Spleen (tissue), 11 donors: ENCODE measurements around the gene GATA2. TPM values are rescaled to one million over a fixed set of nuclear protein-coding genes. Genes with fewer than 3 reads are reported as not detected.
A peak's percentile ranks its signal among the peaks of the same experiment; 100 is the strongest.

Experiments
- DNase-seq: peaks from one replicate; pipeline ENCODE4 v3.0.0-alpha.2; 2020
- H3K27ac ChIP-seq, 8 donors: fragments of 200-600 bp; sonication (generic) in 7 of 8; 1 replicate in 4 of 8; 2 replicates in 4 of 8; pipeline versions ENCODE4 v1.5.0 to v1.8.0; 2016 to 2021; ENCODE audit warnings: inconsistent platforms in 4 of 8, mild to moderate bottlenecking in 4 of 8, moderate library complexity in 1 of 8
- H3K27me3 ChIP-seq, 7 donors: fragments of 200-600 bp; sonication (generic) in 6 of 7; replicated peaks in 1 of 7; 1 replicate in 4 of 7; 2 replicates in 3 of 7; pipeline versions ENCODE4 v1.5.0 to v1.8.0; 2016 to 2021; ENCODE audit warnings: inconsistent platforms in 3 of 7, mild to moderate bottlenecking in 1 of 7
- H3K36me3 ChIP-seq, 6 donors: fragments of 200-600 bp; sonication (generic) in 5 of 6; 1 replicate in 4 of 6; 2 replicates in 2 of 6; pipeline versions ENCODE4 v1.5.0 to v1.8.0; 2016 to 2021; ENCODE audit warnings: inconsistent platforms in 2 of 6
- H3K4me1 ChIP-seq, 6 donors: fragments of 200-600 bp; sonication (generic) in 5 of 6; 1 replicate in 3 of 6; 2 replicates in 3 of 6; pipeline versions ENCODE4 v1.5.0 to v1.8.0; 2016 to 2021; ENCODE audit warnings: inconsistent platforms in 3 of 6
- H3K4me3 ChIP-seq, 8 donors: fragments of 200-600 bp; sonication (generic) in 7 of 8; 1 replicate in 4 of 8; 2 replicates in 4 of 8; pipeline versions ENCODE4 v1.5.0 to v1.8.0; 2016 to 2021; ENCODE audit warnings: inconsistent platforms in 4 of 8, mild to moderate bottlenecking in 4 of 8, moderate library complexity in 2 of 8
- H3K9me3 ChIP-seq, 8 donors: fragments of 200-600 bp; sonication (generic) in 7 of 8; 1 replicate in 4 of 8; 2 replicates in 4 of 8; pipeline versions ENCODE4 v1.5.0 to v1.8.0; 2016 to 2021; ENCODE audit warnings: inconsistent platforms in 4 of 8
- CTCF ChIP-seq, 11 experiments: fragments of 200-600 bp in 7 of 11; fragments of 450-650 bp in 4 of 11; sonication (generic) in 4 of 11; IDR thresholded peaks in 8 of 11; conservative IDR thresholded peaks in 3 of 11; 1 replicate in 7 of 11; 2 replicates in 4 of 11; pipeline versions ENCODE4 v1.4.0 to v1.8.0; 2016 to 2021; ENCODE audit warnings: antibody characterized with exemption in 11 of 11, inconsistent platforms in 4 of 11, mild to moderate bottlenecking in 1 of 11
- POLR2A ChIP-seq, 3 donors: fragments of 450-650 bp; IDR thresholded peaks; one replicate each; pipeline ENCODE4 v1.5.1; 2017; ENCODE audit warnings: antibody characterized with exemption in 3 of 3, mild to moderate bottlenecking in 1 of 3
- POLR2AphosphoS5 ChIP-seq, 3 donors: sonication (generic); formaldehyde crosslinking; IDR thresholded peaks; one replicate each; pipeline ENCODE4 v1.5.1; 2017; ENCODE audit warnings: antibody characterized with exemption in 3 of 3
- WGBS, 5 donors: extraction: QIAGEN DNeasy Blood & Tissue Kit in 3 of 5; methylation state at CpG; one replicate each; pipeline versions ENCODE4 v1.1.5 to v1.1.7; 2013 to 2018; 5-methylcytosine and 5-hydroxymethylcytosine counted together
- intact Hi-C: fragments of 100-400 bp; cut with DNase I; formaldehyde crosslinking; loops from one replicate; pipeline ENCODE4 v1.15.0; 2023; ENCODE audit warnings: low total_unique reads
- polyA plus RNA-seq, 3 donors: library from polyadenylated mRNA; stranded (reverse); fragments of 200-250 nt; gene quantifications; one replicate each; pipeline ENCODE4 v1.2.1, GENCODE V29; 2013
- total RNA-seq, 7 donors: library from RNA; depleted of rRNA in 3 of 7; stranded (reverse); fragments of >200 nt in 3 of 7; fragmentation: NEBNext Ultra II Directional in 4 of 7; extraction: Animal tissue kit (Norgen Biotek cat#: 25700) in 4 of 7; gene quantifications; one replicate each; pipeline versions ENCODE4 v1.1.0 to v1.2.1, GENCODE V29; 2016 to 2021
- donor health status: healthy with polysubstance abuse.
- donor health status: DM: no; HTN: no; CAD: no; lungs with moderate emphysema.
- donor health status: DM: no; HTN: no; CAD: no.
- donor health status: Bipolar disorder and iron deficiency.
- donor health status: healthy.
- donor health status: DM: no; HTN: no; CAD: no.
- donor health status: DM: yes; HTN: yes; CAD: no.

The GATA2 gene
- total and polyA plus RNA-seq, 10 donors, result 2.2 to 28.6 (median 17.0) TPM

DNA sequence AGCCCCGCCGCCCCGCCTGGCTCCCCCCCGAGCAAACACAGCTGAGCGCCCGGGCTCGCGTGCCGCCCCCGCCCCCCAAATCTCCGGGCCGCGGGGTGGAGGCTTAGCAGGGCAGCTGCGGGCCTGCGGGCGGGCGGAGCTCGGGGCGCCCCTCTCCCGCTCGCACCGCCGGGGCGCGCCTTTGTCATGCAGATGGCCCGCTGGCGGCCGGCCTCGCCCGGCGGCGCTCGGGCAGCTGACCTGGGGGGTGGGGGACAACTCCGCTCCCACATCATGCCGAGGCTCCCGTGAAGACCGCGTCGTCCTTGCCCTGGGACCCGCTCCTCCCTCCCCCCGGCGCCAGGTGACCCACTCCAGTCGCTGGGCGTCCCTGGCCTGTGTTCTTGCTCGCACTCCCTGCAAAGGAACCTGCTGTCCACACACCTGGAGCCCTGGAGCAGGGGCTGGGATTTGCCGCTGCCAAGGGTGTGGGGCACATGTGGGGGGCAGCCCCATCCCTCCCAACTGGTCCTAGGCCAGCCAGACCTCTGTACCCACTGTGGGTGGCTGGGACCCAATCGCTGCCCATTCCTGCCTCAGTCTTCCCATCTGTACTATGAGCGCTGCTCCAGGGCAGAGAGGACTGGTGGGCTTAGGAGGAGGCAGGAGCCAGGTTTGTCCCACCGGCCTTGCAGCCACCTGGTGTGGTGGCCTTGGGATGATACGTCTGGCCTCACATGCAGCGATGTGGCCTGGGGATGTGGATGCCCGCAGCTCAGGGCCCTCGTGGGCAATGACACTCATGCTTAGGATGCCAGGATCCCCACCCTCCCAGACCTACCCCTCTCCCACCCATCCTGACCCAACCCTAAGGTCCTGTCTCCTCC lies 59.8 kb downstream of the GATA2 start:
- no peaks in the 10 kb centered on the region for H3K36me3 ChIP-seq
- WGBS, 5 donors, result 17 to 74% (median 17%) methylated on average over 7 to 53 of the region's 53 CpGs
- H3K27ac ChIP-seq, result no peak overlapping the region
- TF ChIP-seq POLR2AphosphoS5 (IDR thresholded peaks at IDR 0.05) (no peak), POLR2A (IDR thresholded peaks at IDR 0.05) (no peak), CTCF (IDR thresholded peaks at IDR 0.05 in 8 of 11, conservative IDR thresholded peaks at IDR 0.05 in 3 of 11) (no peak)
- H3K9me3 ChIP-seq, result no peaks in the 10 kb centered on the region
- H3K4me1 ChIP-seq, result peaks cover 0 to 15% (median 11%) of the 10 kb centered on the region in 6 donors
- intact Hi-C loops, result no loop called here
- peak overlapping the region in 7 of 8 donors; percentile 6 to 55 (median 17) for H3K4me3 ChIP-seq
- peaks cover 3 to 82% (median 19%) of the 10 kb centered on the region in 7 donors for H3K27me3 ChIP-seq
- DNase-seq, result no peak

DNA sequence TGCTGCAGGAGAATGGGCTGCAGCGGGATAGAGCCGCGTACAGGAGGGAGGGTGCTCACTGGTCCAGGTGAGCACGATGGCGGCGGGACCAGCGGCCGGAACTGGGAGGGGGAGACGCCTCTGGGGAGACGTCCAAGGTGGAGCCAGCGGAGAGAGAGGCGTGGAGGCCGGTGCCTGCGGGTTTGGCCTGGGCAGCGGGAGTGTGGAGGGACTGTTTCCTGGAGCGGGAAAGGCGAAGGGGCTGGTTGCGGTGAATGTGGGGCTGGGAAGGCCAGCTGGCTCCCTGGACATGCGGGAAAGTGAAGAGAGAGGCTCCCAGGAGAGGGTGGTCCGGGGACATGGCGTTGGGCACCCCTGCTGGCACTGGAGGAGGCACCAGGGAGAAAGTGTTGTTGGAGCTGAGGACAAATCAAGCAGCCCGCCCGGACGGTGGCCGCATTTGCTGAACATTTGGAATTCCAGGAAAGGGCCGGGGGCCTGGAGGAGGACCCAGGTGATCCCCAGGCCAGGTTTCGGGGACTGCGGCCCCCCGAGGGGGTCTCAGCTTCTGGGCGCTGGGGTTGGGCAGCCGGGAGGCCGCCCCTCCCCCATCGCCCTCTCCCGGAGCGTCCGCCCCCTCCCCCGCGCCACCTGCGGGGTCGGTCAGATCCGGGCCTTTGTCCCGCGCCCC lies 60.6 kb downstream of the GATA2 start:
- Histone ChIP-seq H3K4me1 (peaks cover 0 to 15% (median 11%) of the 10 kb centered on the region in 6 donors), H3K9me3 (no peaks in the 10 kb centered on the region), H3K4me3 (peak overlapping the region in 7 of 8 donors; percentile 6 to 55 (median 17)), H3K27ac (no peak overlapping the region), H3K27me3 (peaks cover 3 to 87% (median 19%) of the 10 kb centered on the region in 7 donors), H3K36me3 (no peaks in the 10 kb centered on the region)
- WGBS, 5 donors, result 11 to 31% (median 15%) methylated on average over 23 to 43 of the region's 43 CpGs
- DNase-seq, result no peak
- no peak for TF ChIP-seq POLR2A (IDR thresholded peaks at IDR 0.05)
- intact Hi-C loops, result no loop called here

DNA sequence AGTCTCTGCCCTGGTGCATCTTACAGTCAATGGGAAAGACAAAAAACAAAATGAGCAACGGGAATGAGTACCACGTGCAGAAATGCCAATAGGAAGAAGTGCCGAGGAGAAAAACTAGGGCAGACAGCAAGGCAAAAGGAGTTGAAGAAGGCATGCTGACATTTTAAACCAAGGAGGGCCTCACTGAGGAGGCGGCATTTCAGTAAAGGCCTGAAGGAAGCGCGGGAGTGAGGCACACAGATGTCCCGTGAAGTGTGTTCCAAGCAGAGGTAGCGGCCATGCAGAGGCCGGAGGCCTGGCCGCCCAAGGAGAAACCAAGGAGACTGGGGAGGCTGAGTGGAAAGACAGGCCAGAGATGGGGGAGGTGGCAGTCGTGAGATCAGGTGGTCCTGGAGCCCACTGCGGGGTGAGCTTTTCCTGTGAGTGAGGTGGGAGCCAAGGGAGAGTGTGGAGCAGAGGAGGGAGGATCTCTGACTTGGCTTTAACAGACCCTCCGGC lies 61.1 kb downstream of the GATA2 start:
- no peaks in the 10 kb centered on the region for H3K36me3 ChIP-seq
- no peak overlapping the region for H3K27ac ChIP-seq
- H3K9me3 ChIP-seq, result no peaks in the 10 kb centered on the region
- no peak overlapping the region for H3K4me3 ChIP-seq
- no peak for TF ChIP-seq POLR2AphosphoS5 (IDR thresholded peaks at IDR 0.05)
- no peak for TF ChIP-seq POLR2A (IDR thresholded peaks at IDR 0.05)
- TF ChIP-seq CTCF (IDR thresholded peaks at IDR 0.05 in 8 of 11, conservative IDR thresholded peaks at IDR 0.05 in 3 of 11), result no peak
- H3K27me3 ChIP-seq, result peaks cover 3 to 93% (median 19%) of the 10 kb centered on the region in 7 donors
- H3K4me1 ChIP-seq, result peaks cover 0 to 16% (median 11%) of the 10 kb centered on the region in 6 donors
- WGBS, 5 donors, result 74 to 85% (median 78%) methylated on average over 13 of the region's 13 CpGs
- intact Hi-C loops, result no loop called here
- no peak for DNase-seq

DNA sequence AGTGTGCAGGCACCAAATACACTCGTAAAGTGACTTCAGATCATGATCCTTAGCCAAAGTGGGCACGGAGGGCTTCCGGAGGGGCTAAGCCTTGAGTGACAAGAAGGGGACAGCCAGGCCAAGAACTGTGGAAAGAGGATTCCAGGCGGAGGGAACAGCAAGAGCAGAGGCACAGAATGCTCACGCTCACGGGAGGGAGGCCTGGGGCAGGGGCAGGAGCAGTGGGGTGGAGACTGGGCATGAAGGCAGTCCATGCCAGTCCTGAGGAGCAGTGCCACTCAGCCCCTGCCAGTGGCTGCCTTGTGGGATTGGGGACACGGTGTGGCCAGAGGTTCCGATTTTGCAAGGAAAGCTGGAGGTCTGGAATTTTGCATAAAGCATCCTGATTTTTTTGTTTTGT lies 62.3 kb downstream of the GATA2 start:
- Histone ChIP-seq H3K36me3 (no peaks in the 10 kb centered on the region), H3K4me1 (peaks cover 3 to 26% (median 20%) of the 10 kb centered on the region in 6 donors), H3K27me3 (peaks cover 3 to 98% (median 19%) of the 10 kb centered on the region in 7 donors), H3K4me3 (no peak overlapping the region), H3K27ac (no peak overlapping the region), H3K9me3 (no peaks in the 10 kb centered on the region)
- intact Hi-C loops, result no loop called here
- TF ChIP-seq POLR2AphosphoS5 (IDR thresholded peaks at IDR 0.05) (no peak), POLR2A (IDR thresholded peaks at IDR 0.05) (no peak), CTCF (IDR thresholded peaks at IDR 0.05 in 8 of 11, conservative IDR thresholded peaks at IDR 0.05 in 3 of 11) (no peak)
- no peak for DNase-seq
- 85 to 93% (median 91%) methylated on average over 8 of the region's 8 CpGs for WGBS, 5 donors
